Liver (tissue), 9 donors: Measurements from ENCODE around the gene HOXB3. TPM values are rescaled to one million over a fixed set of nuclear protein-coding genes. Genes with fewer than 3 reads are reported as not detected.

Experiments
- DNase-seq: peaks from one replicate; pipeline ENCODE4 v3.0.0-alpha.2; 2017; ENCODE audit warnings: low spot score
- H3K27ac ChIP-seq, 2 donors: one replicate each; pipeline ENCODE4 v1.7.0; 2013; ENCODE audit warnings: inconsistent platforms in 2 of 2, low read length in 2 of 2, control low read depth in 1 of 2, low read depth in 1 of 2, mild to moderate bottlenecking in 1 of 2
- H3K27me3 ChIP-seq, 4 donors: one replicate each; pipeline versions ENCODE4 v1.6.1 to v1.7.0; 2013; ENCODE audit warnings: low read length in 3 of 4, inconsistent platforms in 1 of 4, mild to moderate bottlenecking in 1 of 4, moderate library complexity in 1 of 4; ENCODE audit not compliant: control insufficient read depth in 4 of 4, insufficient read depth in 4 of 4
- H3K36me3 ChIP-seq, 4 donors: one replicate each; pipeline versions ENCODE4 v1.6.1 to v1.7.0; 2013; ENCODE audit warnings: low read length in 3 of 4, mild to moderate bottlenecking in 3 of 4, low read depth in 1 of 4, moderate library complexity in 1 of 4; ENCODE audit not compliant: control insufficient read depth in 4 of 4, insufficient read depth in 3 of 4
- H3K4me1 ChIP-seq, 4 donors: one replicate each; pipeline versions ENCODE4 v1.6.1 to v1.7.0; 2013; ENCODE audit warnings: low read length in 3 of 4, mild to moderate bottlenecking in 3 of 4, moderate library complexity in 1 of 4; ENCODE audit not compliant: control insufficient read depth in 4 of 4, insufficient read depth in 4 of 4
- H3K4me3 ChIP-seq, 3 donors: one replicate each; pipeline versions ENCODE4 v1.6.1 to v1.7.0; 2013; ENCODE audit warnings: low read length in 3 of 3, control low read depth in 1 of 3, low read depth in 1 of 3, mild to moderate bottlenecking in 1 of 3
- H3K9ac ChIP-seq, 2 donors: one replicate each; pipeline ENCODE4 v1.7.0; 2013; ENCODE audit warnings: low read length in 2 of 2, mild to moderate bottlenecking in 2 of 2, moderate library complexity in 2 of 2, control low read depth in 1 of 2, low read depth in 1 of 2
- H3K9me3 ChIP-seq, 4 donors: one replicate each; pipeline versions ENCODE4 v1.6.1 to v1.7.0; 2013; ENCODE audit warnings: low read length in 3 of 4; ENCODE audit not compliant: control insufficient read depth in 4 of 4
- EGR1 ChIP-seq, 2 donors: IDR thresholded peaks; 2 replicates each; pipeline ENCODE4 v1.6.1; 2016 to 2018; ENCODE audit warnings: antibody characterized with exemption in 2 of 2, low read depth in 2 of 2
- GABPA ChIP-seq, 2 donors: IDR thresholded peaks in 1 of 2; conservative IDR thresholded peaks in 1 of 2; 2 replicates each; pipeline ENCODE4 v1.6.1; 2016; ENCODE audit warnings: antibody characterized with exemption in 2 of 2, mild to moderate bottlenecking in 1 of 2, moderate library complexity in 1 of 2
- HNF4A ChIP-seq, 2 donors: conservative IDR thresholded peaks; 2 replicates each; pipeline ENCODE4 v1.6.1; 2016; ENCODE audit warnings: antibody characterized with exemption in 2 of 2, mild to moderate bottlenecking in 2 of 2
- HNF4G ChIP-seq: IDR thresholded peaks from 2 replicates; pipeline ENCODE4 v1.6.1; 2016; ENCODE audit warnings: antibody characterized with exemption
- JUND ChIP-seq, 2 donors: IDR thresholded peaks; 2 replicates each; pipeline ENCODE4 v1.6.1; 2016; ENCODE audit warnings: antibody characterized with exemption in 2 of 2
- NR2F2 ChIP-seq: IDR thresholded peaks from 2 replicates; pipeline ENCODE4 v1.6.1; 2016; ENCODE audit warnings: antibody characterized with exemption
- SP1 ChIP-seq: IDR thresholded peaks from 2 replicates; pipeline ENCODE4 v1.6.1; 2018; ENCODE audit warnings: antibody characterized with exemption, mild to moderate bottlenecking
- TAF1 ChIP-seq: conservative IDR thresholded peaks from 2 replicates; pipeline ENCODE4 v1.6.1; 2016; ENCODE audit warnings: antibody characterized with exemption, mild to moderate bottlenecking
- WGBS: extraction: QIAGEN DNeasy Blood & Tissue Kit; methylation state at CpG from one replicate; pipeline ENCODE4 v1.1.7; 2013; 5-methylcytosine and 5-hydroxymethylcytosine counted together
- polyA plus RNA-seq, 2 donors: library from polyadenylated mRNA; stranded (reverse) in 1 of 2; unstranded in 1 of 2; fragments of 200-250 nt in 1 of 2; fragments of >200 nt in 1 of 2; fragmentation: Nextera tagmentation in 1 of 2; extraction: Ambion mirVana in 1 of 2; gene quantifications; one replicate each; pipeline versions ENCODE4 v1.2.1 to v1.2.3, GENCODE V29; 2013 to 2015
- total RNA-seq, 2 donors: library from RNA; depleted of rRNA; stranded (reverse); fragments of >200 nt; gene quantifications; one replicate each; pipeline ENCODE4 v1.2.3, GENCODE V29; 2014
- TF ChIP-seq, protein P1 (sequence below): IDR thresholded peaks from 2 replicates; pipeline ENCODE4 v1.6.1; 2016; ENCODE audit warnings: antibody characterized with exemption, mild to moderate bottlenecking
- TF ChIP-seq, protein P2 (sequence below): IDR thresholded peaks from 2 replicates; pipeline ENCODE4 v1.6.1; 2016; ENCODE audit warnings: antibody characterized with exemption
- TF ChIP-seq, protein P3 (sequence below): IDR thresholded peaks from 2 replicates; pipeline ENCODE4 v1.6.1; 2016; ENCODE audit warnings: antibody characterized with exemption
- donor health status: healthy.
- donor health status: healthy.
- donor health status: healthy.
- donor health status: healthy.
- donor health status: healthy.

The HOXB3 gene
- total and polyA plus RNA-seq, 4 donors = 0.75 to 2.2 (median 1.2) TPM

DNA sequence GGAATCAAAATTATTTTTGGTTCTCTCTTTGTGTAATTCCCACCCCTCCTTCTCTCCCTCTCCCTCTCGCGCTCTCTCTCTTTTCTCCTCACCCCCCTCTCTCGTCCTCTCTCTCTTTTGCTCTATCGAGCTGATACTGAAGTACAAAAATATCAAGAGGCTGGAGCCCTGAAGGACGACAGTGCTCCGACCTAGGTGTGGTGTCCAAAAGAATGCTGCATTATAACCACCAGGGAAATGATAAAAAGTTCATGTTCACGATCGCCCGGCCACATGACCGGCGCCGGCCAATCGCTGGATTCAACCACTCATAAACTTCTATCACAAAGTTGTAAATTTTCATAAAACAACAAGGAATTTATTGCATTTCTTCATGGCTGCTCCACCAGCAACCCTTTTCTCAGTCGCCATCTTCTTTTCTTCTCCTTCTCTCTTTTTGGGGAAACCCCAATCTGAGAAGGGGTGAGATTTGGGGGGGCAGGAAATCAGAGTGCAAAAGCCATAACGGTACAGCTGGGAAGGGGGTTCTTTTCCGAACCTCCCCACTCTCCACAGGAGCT lies 14.8 kb upstream of the HOXB3 start, which contains the start of gene HOXB6:
Gene HOXB6 (minus strand): TSS at position 217 of the 560 bp plus-strand sequence. CDS start 6,836 bp downstream, outside the sequence.
- Histone ChIP-seq H3K27ac (no peak within 1 kb of the TSS), H3K27me3 (peaks cover 0 to 47% (median 18%) of the 10 kb centered on the region in 4 donors), H3K9ac (no peak within 1 kb of the TSS)

DNA sequence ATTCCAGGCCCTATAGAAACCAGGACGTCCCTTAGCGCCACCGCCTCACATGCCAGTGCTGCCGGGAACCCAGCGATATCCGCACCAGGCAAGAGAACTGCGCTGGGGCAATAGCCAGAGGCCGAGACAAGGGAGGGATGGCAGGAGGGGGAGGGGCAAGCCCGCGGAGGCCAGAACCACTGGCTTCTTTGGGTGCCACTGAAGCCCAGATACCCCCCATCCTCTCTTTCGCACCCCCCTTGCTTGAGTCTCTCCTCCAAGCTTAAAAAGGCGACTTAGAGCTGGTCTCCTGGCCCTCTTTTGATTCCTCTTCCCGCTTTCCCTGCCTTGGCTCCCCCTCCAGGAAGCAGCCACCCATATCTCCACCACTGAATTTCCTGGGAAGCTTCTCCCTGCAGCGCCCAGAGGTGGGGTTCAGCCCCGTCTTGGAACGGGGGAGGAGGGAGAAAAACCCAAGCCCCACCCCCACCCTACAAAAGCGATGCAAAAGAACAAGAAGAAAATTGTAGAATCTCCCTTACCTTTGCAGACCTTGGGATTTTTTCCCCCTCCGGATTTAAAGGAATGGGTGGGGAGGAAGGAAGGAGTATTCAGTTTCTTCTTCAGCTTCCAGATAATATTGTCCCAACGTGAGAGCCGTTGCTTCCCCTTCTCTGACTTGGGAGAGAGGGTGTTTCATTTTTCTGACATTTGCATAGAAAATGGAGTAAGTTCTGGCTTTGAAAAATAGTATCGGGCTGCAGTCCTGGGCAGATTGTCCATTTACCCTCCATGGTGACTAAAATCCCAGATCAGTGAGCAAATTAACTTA lies 14.1 kb upstream of the HOXB3 start:
- Histone ChIP-seq H3K9ac (no peak overlapping the region), H3K36me3 (no peaks in the 10 kb centered on the region), H3K4me3 (no peak overlapping the region), H3K4me1 (peaks cover 0 to 8% (median 0%) of the 10 kb centered on the region in 4 donors), H3K9me3 (no peaks in the 10 kb centered on the region), H3K27me3 (peaks cover 0 to 46% (median 18%) of the 10 kb centered on the region in 4 donors), H3K27ac (no peak overlapping the region)
- WGBS = 9% methylated on average over 21 of the region's 21 CpGs
- TF ChIP-seq GABPA (IDR thresholded peaks at IDR 0.05 in 1 of 2, conservative IDR thresholded peaks at IDR 0.05 in 1 of 2) (no peak), TAF1 (no peak), JUND (IDR thresholded peaks at IDR 0.05) (no peak), HNF4A (conservative IDR thresholded peaks at IDR 0.05) (no peak), NR2F2 (no peak), EGR1 (IDR thresholded peaks at IDR 0.05; ENCODE audit: low read depth in 2 of 2) (no peak)
- TF ChIP-seq, protein P1, sequence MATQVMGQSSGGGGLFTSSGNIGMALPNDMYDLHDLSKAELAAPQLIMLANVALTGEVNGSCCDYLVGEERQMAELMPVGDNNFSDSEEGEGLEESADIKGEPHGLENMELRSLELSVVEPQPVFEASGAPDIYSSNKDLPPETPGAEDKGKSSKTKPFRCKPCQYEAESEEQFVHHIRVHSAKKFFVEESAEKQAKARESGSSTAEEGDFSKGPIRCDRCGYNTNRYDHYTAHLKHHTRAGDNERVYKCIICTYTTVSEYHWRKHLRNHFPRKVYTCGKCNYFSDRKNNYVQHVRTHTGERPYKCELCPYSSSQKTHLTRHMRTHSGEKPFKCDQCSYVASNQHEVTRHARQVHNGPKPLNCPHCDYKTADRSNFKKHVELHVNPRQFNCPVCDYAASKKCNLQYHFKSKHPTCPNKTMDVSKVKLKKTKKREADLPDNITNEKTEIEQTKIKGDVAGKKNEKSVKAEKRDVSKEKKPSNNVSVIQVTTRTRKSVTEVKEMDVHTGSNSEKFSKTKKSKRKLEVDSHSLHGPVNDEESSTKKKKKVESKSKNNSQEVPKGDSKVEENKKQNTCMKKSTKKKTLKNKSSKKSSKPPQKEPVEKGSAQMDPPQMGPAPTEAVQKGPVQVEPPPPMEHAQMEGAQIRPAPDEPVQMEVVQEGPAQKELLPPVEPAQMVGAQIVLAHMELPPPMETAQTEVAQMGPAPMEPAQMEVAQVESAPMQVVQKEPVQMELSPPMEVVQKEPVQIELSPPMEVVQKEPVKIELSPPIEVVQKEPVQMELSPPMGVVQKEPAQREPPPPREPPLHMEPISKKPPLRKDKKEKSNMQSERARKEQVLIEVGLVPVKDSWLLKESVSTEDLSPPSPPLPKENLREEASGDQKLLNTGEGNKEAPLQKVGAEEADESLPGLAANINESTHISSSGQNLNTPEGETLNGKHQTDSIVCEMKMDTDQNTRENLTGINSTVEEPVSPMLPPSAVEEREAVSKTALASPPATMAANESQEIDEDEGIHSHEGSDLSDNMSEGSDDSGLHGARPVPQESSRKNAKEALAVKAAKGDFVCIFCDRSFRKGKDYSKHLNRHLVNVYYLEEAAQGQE = no peak
- TF ChIP-seq, protein P2, sequence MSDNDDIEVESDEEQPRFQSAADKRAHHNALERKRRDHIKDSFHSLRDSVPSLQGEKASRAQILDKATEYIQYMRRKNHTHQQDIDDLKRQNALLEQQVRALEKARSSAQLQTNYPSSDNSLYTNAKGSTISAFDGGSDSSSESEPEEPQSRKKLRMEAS = no peak
- TF ChIP-seq, protein P3, sequence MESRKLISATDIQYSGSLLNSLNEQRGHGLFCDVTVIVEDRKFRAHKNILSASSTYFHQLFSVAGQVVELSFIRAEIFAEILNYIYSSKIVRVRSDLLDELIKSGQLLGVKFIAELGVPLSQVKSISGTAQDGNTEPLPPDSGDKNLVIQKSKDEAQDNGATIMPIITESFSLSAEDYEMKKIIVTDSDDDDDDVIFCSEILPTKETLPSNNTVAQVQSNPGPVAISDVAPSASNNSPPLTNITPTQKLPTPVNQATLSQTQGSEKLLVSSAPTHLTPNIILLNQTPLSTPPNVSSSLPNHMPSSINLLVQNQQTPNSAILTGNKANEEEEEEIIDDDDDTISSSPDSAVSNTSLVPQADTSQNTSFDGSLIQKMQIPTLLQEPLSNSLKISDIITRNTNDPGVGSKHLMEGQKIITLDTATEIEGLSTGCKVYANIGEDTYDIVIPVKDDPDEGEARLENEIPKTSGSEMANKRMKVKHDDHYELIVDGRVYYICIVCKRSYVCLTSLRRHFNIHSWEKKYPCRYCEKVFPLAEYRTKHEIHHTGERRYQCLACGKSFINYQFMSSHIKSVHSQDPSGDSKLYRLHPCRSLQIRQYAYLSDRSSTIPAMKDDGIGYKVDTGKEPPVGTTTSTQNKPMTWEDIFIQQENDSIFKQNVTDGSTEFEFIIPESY = no peak
- no peak for DNase-seq

More for the DNA sequence above, 14.8 kb upstream of the HOXB3 start, which contains the start of gene HOXB6:
- H3K4me3 ChIP-seq = no peak within 1 kb of the TSS
- no peaks in the 10 kb centered on the region for H3K9me3 ChIP-seq
- no peaks in the 10 kb centered on the region for H3K36me3 ChIP-seq
- peaks cover 0 to 8% (median 0%) of the 10 kb centered on the region in 4 donors for H3K4me1 ChIP-seq
- 18% methylated on average over 16 of the region's 16 CpGs for WGBS
- TF ChIP-seq, protein P2 = no peak
- TF ChIP-seq HNF4G = no peak
- TF ChIP-seq SP1 = no peak
- no peak for DNase-seq
